ENCODE measurements around the gene PDZRN4.

Gene PDZRN4

GRCh38 chr12:41380878-41381277 lies 192.8 kb downstream of the PDZRN4 start:
- Mint-ChIP-seq H3K27me3 (no peaks in the 10 kb centered on the region), H3K9me3 (peaks cover 20% of the 10 kb centered on the region), H3K4me1 (ENCODE audit: low read depth) (no peaks in the 10 kb centered on the region), H3K27ac (no peak overlapping the region), H3K36me3 (ENCODE audit: low read depth) (no peaks in the 10 kb centered on the region), H3K4me3 (no peak overlapping the region)
- intact Hi-C loops (cut with micrococcal nuclease) = no loop called here

- Mint-ChIP-seq H3K4me1 (ENCODE audit: low read depth) (no peaks in the 10 kb centered on the region), H3K27me3 (no peaks in the 10 kb centered on the region), H3K36me3 (ENCODE audit: low read depth) (no peaks in the 10 kb centered on the region), H3K9me3 (peaks cover 15% of the 10 kb centered on the region), H3K4me3 (no peak overlapping the region), H3K27ac (no peak overlapping the region)
- intact Hi-C loops (cut with micrococcal nuclease) = no loop called here
Observed at GRCh38 chr12:41402801-41403200, 214.7 kb downstream of the PDZRN4 start.

- intact Hi-C loops (cut with micrococcal nuclease) = no loop called here
- no peaks in the 10 kb centered on the region for H3K27me3 Mint-ChIP-seq
- no peak overlapping the region for H3K4me3 Mint-ChIP-seq
- H3K4me1 Mint-ChIP-seq (ENCODE audit: low read depth) = no peaks in the 10 kb centered on the region
- peaks cover 15% of the 10 kb centered on the region for H3K9me3 Mint-ChIP-seq
- H3K36me3 Mint-ChIP-seq (ENCODE audit: low read depth) = no peaks in the 10 kb centered on the region
- H3K27ac Mint-ChIP-seq = no peak overlapping the region
Observed at GRCh38 chr12:41407232-41407799, 219.2 kb downstream of the PDZRN4 start.

DNA sequence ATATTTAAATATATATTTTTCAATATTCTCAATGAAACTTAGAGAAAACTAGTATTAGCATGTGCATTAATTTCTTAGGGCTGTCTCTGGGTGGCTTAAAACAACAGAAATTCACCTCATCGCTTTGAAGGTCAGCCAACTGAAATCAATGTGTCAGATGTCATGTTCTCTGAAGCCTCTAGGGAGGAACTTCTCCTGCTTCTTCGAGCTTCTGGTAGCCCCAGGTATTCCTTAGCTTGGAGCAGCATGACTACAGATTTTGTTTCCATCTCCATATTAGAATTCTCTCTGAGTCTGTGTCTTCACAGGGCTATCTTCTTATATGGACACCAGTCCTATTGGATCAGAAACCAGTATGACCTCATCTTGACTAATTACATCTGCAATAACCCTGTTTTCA lies 221.5 kb downstream of the PDZRN4 start:
- Mint-ChIP-seq H3K27me3 (no peaks in the 10 kb centered on the region), H3K4me3 (no peak overlapping the region), H3K4me1 (ENCODE audit: low read depth) (no peaks in the 10 kb centered on the region), H3K27ac (no peak overlapping the region), H3K36me3 (ENCODE audit: low read depth) (no peaks in the 10 kb centered on the region), H3K9me3 (peaks cover 9% of the 10 kb centered on the region)
- intact Hi-C loops (cut with micrococcal nuclease) = no loop called here

DNA sequence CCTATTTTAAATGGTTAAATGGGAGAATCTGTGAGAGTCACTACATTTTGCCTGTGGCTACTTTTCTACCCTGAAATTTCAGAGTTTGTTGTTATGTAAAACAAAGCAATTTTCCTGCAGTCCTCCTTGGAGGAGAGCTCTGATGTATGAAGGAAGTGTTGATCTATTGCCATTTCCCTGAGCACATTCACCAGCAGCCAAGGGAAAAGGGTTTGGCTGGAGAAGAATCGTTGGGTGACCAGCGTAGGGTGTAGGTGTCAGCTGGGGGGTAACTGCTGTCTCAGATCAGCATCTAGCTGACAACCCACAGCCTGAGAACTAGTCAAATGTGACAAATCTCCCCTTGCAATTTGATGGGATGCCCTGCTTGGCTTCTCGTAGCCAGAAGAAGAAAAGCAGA lies 230.5 kb downstream of the PDZRN4 start:
- H3K27ac Mint-ChIP-seq = no peak overlapping the region
- intact Hi-C loops (cut with micrococcal nuclease) = no loop called here
- no peaks in the 10 kb centered on the region for H3K4me1 Mint-ChIP-seq (ENCODE audit: low read depth)
- H3K9me3 Mint-ChIP-seq = no peaks in the 10 kb centered on the region
- no peaks in the 10 kb centered on the region for H3K36me3 Mint-ChIP-seq (ENCODE audit: low read depth)
- H3K4me3 Mint-ChIP-seq = no peak overlapping the region
- H3K27me3 Mint-ChIP-seq = no peaks in the 10 kb centered on the region

DNA sequence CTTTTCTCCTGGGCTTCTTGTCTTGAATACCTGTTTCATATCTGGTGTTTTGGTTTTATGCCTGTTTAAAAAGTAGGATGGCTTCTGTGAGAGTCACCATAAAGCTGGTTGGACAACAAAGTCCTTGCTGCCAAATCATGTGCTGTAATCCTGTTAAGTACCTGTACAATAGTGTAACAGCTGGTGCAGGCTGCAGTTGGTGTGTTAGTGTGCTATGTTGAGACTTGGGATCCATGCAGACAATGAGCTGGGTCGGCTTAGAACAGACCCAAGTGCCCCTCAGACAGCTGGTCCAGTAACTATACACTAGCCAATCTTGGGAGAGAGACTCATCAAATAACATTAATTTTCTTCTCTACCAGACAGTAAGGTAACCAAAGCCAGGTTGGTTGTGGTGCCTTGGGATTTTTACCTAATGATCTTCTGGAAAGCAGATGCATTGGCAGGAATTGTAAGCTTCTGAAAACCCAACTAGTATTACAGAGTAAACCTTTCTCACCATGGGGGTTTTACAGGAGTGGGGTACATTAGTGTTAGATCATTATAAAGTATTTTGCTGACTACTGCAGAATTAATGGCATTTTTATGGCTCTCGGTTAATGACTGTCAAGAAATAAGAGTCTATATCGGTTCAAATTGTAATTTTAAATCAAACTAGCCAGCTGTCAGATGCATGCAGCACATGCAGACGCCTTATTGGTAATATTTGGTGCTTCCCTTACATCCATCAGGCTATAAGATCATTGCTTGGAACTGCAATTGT lies 231.2 kb downstream of the PDZRN4 start:
- intact Hi-C loops (cut with micrococcal nuclease) = no loop called here
- no peaks in the 10 kb centered on the region for H3K27me3 Mint-ChIP-seq
- no peaks in the 10 kb centered on the region for H3K36me3 Mint-ChIP-seq (ENCODE audit: low read depth)
- no peaks in the 10 kb centered on the region for H3K9me3 Mint-ChIP-seq
- no peak overlapping the region for H3K27ac Mint-ChIP-seq
- H3K4me3 Mint-ChIP-seq = no peak overlapping the region
- H3K4me1 Mint-ChIP-seq (ENCODE audit: low read depth) = no peaks in the 10 kb centered on the region

- H3K9me3 Mint-ChIP-seq = peaks cover 8% of the 10 kb centered on the region
- no peak overlapping the region for H3K4me3 Mint-ChIP-seq
- H3K27ac Mint-ChIP-seq = no peak overlapping the region
- no peaks in the 10 kb centered on the region for H3K4me1 Mint-ChIP-seq (ENCODE audit: low read depth)
- intact Hi-C loops (cut with micrococcal nuclease) = no loop called here
- no peaks in the 10 kb centered on the region for H3K36me3 Mint-ChIP-seq (ENCODE audit: low read depth)
- no peaks in the 10 kb centered on the region for H3K27me3 Mint-ChIP-seq
Observed at GRCh38 chr12:41424651-41425050, 236.5 kb downstream of the PDZRN4 start.

DNA sequence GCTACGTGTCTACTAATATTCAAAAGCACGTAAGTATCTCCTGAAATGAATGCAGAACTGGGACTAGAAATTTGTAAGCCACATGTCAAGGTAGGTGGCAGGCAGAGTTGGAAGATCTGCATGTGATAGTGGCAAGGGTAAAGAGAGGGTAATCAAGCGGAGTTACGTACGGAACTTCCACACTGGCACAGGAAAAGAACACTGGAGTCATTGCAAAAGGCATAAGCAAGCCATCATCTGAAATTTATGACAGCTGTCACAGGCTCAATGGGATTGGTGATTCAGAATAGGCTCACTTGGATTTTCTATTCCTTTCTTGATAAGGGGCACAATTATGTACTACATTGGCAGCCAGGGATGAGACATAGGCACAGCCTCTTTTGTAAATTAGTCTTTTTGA lies 245.3 kb downstream of the PDZRN4 start:
- Mint-ChIP-seq H3K27ac (no peak overlapping the region), H3K4me3 (no peak overlapping the region), H3K9me3 (peaks cover 14% of the 10 kb centered on the region), H3K27me3 (no peaks in the 10 kb centered on the region), H3K4me1 (ENCODE audit: low read depth) (no peaks in the 10 kb centered on the region), H3K36me3 (ENCODE audit: low read depth) (no peaks in the 10 kb centered on the region)
- intact Hi-C loops (cut with micrococcal nuclease) = no loop called here

GRCh38 chr12:41436076-41436475 lies 248.0 kb downstream of the PDZRN4 start:
- intact Hi-C loops (cut with micrococcal nuclease) = no loop called here

GRCh38 chr12:41437563-41437962 lies 249.4 kb downstream of the PDZRN4 start:
- Mint-ChIP-seq H3K27ac (no peak overlapping the region), H3K4me1 (ENCODE audit: low read depth) (no peaks in the 10 kb centered on the region), H3K36me3 (ENCODE audit: low read depth) (no peaks in the 10 kb centered on the region), H3K9me3 (no peaks in the 10 kb centered on the region), H3K4me3 (no peak overlapping the region), H3K27me3 (no peaks in the 10 kb centered on the region)
- intact Hi-C loops (cut with micrococcal nuclease) = no loop called here

More at GRCh38 chr12:41436076-41436475, 248.0 kb downstream of the PDZRN4 start:
- Mint-ChIP-seq H3K27ac (no peak overlapping the region), H3K27me3 (no peaks in the 10 kb centered on the region), H3K4me3 (no peak overlapping the region), H3K36me3 (ENCODE audit: low read depth) (no peaks in the 10 kb centered on the region), H3K9me3 (peaks cover 1% of the 10 kb centered on the region), H3K4me1 (ENCODE audit: low read depth) (no peaks in the 10 kb centered on the region)

GRCh38 chr12:41438854-41439541 lies 250.9 kb downstream of the PDZRN4 start:
- H3K36me3 Mint-ChIP-seq (ENCODE audit: low read depth) = no peaks in the 10 kb centered on the region
- H3K27me3 Mint-ChIP-seq = no peaks in the 10 kb centered on the region
- intact Hi-C loops (cut with micrococcal nuclease) = no loop called here
- H3K27ac Mint-ChIP-seq = no peak overlapping the region
- no peaks in the 10 kb centered on the region for H3K9me3 Mint-ChIP-seq
- no peak overlapping the region for H3K4me3 Mint-ChIP-seq
- no peaks in the 10 kb centered on the region for H3K4me1 Mint-ChIP-seq (ENCODE audit: low read depth)

DNA sequence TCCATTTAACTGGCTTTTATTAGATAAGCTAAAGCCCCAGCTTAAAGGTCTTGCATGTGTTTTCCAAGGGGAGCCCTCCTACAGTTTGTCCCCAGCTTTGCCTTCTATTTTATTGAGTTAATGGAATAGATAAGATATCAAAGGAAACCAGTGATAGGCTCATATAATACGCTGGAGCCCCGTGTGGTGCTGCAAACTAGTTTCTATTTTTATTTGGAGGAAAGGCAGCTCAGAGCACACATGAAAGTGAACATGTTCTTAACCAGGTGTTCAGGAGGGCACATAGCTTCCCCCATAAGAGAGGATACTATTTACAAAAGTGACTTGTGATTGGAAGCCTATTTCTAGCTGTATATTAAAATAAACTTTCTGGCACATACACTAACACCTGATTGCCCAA lies 251.7 kb downstream of the PDZRN4 start:
- Mint-ChIP-seq H3K27me3 (no peaks in the 10 kb centered on the region), H3K36me3 (ENCODE audit: low read depth) (no peaks in the 10 kb centered on the region), H3K4me3 (no peak overlapping the region), H3K9me3 (no peaks in the 10 kb centered on the region), H3K4me1 (ENCODE audit: low read depth) (no peaks in the 10 kb centered on the region), H3K27ac (no peak overlapping the region)
- intact Hi-C loops (cut with micrococcal nuclease) = no loop called here

GRCh38 chr12:41441180-41441579 lies 253.1 kb downstream of the PDZRN4 start:
- Mint-ChIP-seq H3K27me3 (no peaks in the 10 kb centered on the region), H3K4me3 (no peak overlapping the region), H3K9me3 (no peaks in the 10 kb centered on the region), H3K27ac (no peak overlapping the region), H3K4me1 (ENCODE audit: low read depth) (no peaks in the 10 kb centered on the region), H3K36me3 (ENCODE audit: low read depth) (no peaks in the 10 kb centered on the region)
- intact Hi-C loops (cut with micrococcal nuclease) = no loop called here

- H3K27ac Mint-ChIP-seq = no peak overlapping the region
- no peaks in the 10 kb centered on the region for H3K4me1 Mint-ChIP-seq (ENCODE audit: low read depth)
- no peaks in the 10 kb centered on the region for H3K27me3 Mint-ChIP-seq
- intact Hi-C loops (cut with micrococcal nuclease) = no loop called here
- H3K4me3 Mint-ChIP-seq = no peak overlapping the region
- H3K36me3 Mint-ChIP-seq (ENCODE audit: low read depth) = no peaks in the 10 kb centered on the region
- no peaks in the 10 kb centered on the region for H3K9me3 Mint-ChIP-seq
Observed at GRCh38 chr12:41442896-41443295, 254.8 kb downstream of the PDZRN4 start.

Data from dendritic cell treated with granulocyte-macrophage colony-stimulating factor and Interleukin-4, amounts not matched to agents 40 ng/mL and 50 ng/mL, for 4 days (primary cell).